ENCODE measurements around the gene CLCN2.

GRCh38 chr3:184377882-184378445 is 16.6 kb upstream of the CLCN2 start, which contains the start of gene THPO:
- TF ChIP-seq CTCF (IDR thresholded peaks at IDR 0.05) (no peak), POLR2A (IDR thresholded peaks at IDR 0.05) (no peak)
